ENCODE data around the gene SNAPC4.
A peak's percentile ranks its signal among the peaks of the same experiment; 100 is the strongest.

SNAPC4 gene

DNA sequence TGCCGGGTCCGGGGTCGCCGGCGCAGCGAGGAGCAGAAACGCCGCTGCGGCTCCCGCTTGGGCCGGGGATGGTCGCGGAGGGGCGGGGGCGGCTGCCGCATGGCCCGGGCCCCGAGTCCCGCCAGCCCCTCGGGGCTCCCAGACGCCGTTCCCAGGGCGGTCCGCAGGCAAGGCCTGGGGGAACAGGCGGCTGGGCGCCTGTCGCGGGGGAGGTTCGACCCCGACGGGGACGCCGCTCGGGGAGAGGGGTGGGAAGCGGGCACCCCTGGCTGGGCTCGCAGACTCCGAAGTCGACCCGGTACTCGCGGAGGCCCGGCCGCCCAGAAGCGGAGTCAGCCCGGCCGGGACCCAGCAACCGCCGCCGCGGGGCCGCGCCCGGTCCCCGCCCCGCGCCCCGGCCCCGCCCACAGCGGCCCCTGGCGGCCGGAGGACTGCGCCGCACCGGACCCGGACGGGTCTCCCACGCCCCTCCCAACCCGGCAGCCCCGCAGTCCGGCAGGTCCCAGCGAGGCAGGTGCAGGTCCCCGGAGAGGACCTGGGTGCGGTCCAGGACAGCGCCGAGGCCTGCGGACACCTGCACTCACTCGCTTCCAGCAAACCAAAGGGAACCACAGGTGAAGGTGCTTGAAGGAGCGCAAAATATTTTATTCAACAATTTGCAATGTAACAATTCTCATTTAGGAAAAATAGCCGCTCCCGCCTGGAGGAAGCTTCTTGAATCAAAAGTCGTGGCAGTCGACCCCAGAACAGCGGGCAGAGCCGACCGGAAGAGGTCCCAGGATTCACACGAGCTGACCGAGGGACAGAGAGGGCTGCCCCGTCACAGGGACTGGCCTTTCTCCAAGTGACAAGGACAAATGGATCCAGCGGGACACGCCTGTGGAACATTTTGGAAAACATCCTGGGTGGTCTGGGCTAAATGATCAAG, 39.8 kb upstream of the SNAPC4 start, which contains the start of gene INPP5E:
TSS of gene INPP5E (minus strand) at position 365 of the 928 bp plus-strand sequence. CDS start 426 bp downstream, outside the sequence.
- no peak within 1 kb of the TSS for H3K27ac Mint-ChIP-seq
- peak; percentile 94 for DNase-seq
- no peaks in the 10 kb centered on the region for H3K27me3 Mint-ChIP-seq (ENCODE audit: low read depth, poor library complexity)
- H3K36me3 Mint-ChIP-seq (ENCODE audit: low read depth) = peaks cover 47% of the 10 kb centered on the region
- peaks cover 35% of the 10 kb centered on the region for H3K4me1 Mint-ChIP-seq
- TF ChIP-seq, protein P1, sequence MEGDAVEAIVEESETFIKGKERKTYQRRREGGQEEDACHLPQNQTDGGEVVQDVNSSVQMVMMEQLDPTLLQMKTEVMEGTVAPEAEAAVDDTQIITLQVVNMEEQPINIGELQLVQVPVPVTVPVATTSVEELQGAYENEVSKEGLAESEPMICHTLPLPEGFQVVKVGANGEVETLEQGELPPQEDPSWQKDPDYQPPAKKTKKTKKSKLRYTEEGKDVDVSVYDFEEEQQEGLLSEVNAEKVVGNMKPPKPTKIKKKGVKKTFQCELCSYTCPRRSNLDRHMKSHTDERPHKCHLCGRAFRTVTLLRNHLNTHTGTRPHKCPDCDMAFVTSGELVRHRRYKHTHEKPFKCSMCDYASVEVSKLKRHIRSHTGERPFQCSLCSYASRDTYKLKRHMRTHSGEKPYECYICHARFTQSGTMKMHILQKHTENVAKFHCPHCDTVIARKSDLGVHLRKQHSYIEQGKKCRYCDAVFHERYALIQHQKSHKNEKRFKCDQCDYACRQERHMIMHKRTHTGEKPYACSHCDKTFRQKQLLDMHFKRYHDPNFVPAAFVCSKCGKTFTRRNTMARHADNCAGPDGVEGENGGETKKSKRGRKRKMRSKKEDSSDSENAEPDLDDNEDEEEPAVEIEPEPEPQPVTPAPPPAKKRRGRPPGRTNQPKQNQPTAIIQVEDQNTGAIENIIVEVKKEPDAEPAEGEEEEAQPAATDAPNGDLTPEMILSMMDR (IDR thresholded peaks at IDR 0.05) = peak; percentile 45
- peak within 1 kb of the TSS; percentile 87 for H3K4me3 Mint-ChIP-seq
- H3K9me3 Mint-ChIP-seq = no peaks in the 10 kb centered on the region

DNA sequence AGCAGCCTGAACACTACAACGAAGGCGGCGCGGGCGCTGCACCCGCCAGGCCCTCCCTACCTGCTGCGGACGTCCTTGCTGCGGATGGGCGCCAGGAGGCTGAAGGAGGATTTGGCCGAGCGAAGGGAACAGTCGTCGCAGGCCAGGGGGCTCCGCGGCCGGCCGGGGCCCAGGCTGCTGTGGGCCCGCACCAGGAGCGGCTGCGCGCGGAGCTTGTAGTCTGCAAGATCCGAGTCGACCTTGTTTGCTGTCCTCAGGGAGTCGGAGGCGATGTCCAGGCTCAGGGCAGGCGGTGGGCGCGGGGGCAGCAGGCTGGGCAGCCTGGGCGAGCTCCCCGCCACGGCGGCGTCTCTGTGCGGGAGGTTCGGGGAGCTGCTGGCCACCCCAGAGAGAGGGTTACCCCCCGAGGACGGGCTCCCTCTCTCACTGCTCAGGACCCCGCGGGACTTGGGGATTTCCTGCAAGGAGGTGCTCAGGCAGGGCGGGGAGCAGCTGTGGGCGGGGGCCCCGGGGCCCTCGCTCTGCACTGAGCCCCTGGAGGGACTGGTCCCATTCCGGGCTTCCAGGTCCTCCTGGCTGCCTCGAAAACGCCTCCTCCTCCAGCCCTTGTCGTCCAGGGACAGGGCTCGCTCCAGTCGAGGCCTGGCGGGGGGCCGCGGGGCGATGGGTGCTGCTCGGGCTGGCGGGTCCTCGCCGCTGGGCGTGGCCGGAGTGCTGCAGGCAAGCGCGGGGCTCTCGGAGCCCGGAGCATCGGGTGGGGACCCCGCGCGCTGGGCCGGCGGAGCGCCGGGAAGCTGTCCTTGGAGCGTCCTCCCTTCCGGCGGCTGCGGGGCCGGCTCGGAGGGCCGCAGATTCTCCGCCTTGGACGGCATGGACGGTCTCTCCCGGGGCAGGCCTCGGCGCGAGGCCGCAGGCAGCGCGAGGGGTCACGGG, 38.8 kb upstream of the SNAPC4 start:
- peak overlapping the region; percentile 87 for H3K4me3 Mint-ChIP-seq
- H3K9me3 Mint-ChIP-seq = no peaks in the 10 kb centered on the region
- H3K27ac Mint-ChIP-seq = no peak overlapping the region
- peak; percentile 56 for DNase-seq
- peaks cover 41% of the 10 kb centered on the region for H3K36me3 Mint-ChIP-seq (ENCODE audit: low read depth)
- no peaks in the 10 kb centered on the region for H3K27me3 Mint-ChIP-seq (ENCODE audit: low read depth, poor library complexity)
- TF ChIP-seq, protein P1 (IDR thresholded peaks at IDR 0.05) = no peak
- peaks cover 35% of the 10 kb centered on the region for H3K4me1 Mint-ChIP-seq

DNA sequence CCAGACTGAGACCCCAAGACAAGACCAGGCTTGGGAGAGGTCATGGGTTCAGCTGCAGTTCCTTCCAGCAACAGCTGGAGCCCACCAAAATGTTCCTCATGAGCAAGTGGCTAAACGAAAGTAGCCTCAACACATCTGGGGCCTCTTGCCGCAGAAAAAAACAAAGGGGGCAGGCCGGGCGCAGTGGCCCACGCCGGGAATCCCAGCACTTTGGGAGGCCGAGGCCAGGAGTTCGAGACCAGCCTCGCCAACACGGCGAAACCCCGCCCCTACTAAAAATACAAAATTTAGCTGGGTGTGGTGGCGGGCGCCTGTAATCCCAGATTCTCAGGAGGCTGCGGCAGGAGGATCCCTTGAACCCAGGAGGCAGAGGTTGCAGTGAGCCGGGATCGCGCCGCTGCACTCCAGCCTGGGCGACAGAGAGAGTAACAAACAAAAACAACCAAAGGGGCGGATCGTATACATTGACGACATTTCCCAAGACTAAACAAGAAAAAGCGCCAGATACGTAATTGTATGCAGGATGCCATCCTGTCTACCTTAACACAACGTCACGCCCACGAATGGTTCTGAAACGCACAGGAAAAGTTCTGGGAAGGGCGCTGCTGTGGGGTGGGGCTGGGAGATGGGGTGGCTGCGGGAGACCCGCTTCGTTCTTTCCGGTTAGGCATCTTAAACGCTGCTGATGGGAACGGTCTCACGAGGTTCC, 38.0 kb upstream of the SNAPC4 start:
- Mint-ChIP-seq H3K4me1 (peaks cover 35% of the 10 kb centered on the region), H3K4me3 (peak overlapping the region; percentile 87), H3K27me3 (ENCODE audit: low read depth, poor library complexity) (no peaks in the 10 kb centered on the region), H3K27ac (no peak overlapping the region), H3K36me3 (ENCODE audit: low read depth) (peaks cover 32% of the 10 kb centered on the region), H3K9me3 (no peaks in the 10 kb centered on the region)
- TF ChIP-seq, protein P1 (IDR thresholded peaks at IDR 0.05) = no peak
- DNase-seq = no peak

GRCh38 chr9:136437430-136437829, 37.5 kb upstream of the SNAPC4 start:
- DNase-seq = no peak
- no peaks in the 10 kb centered on the region for H3K27me3 Mint-ChIP-seq (ENCODE audit: low read depth, poor library complexity)
- H3K4me1 Mint-ChIP-seq = peaks cover 35% of the 10 kb centered on the region
- TF ChIP-seq, protein P1 (IDR thresholded peaks at IDR 0.05) = no peak
- no peaks in the 10 kb centered on the region for H3K9me3 Mint-ChIP-seq
- H3K27ac Mint-ChIP-seq = peak overlapping the region; percentile 43
- H3K36me3 Mint-ChIP-seq (ENCODE audit: low read depth) = peaks cover 29% of the 10 kb centered on the region
- peak overlapping the region; percentile 87 for H3K4me3 Mint-ChIP-seq

- Mint-ChIP-seq H3K27me3 (ENCODE audit: low read depth, poor library complexity) (no peaks in the 10 kb centered on the region), H3K4me1 (peaks cover 35% of the 10 kb centered on the region), H3K36me3 (ENCODE audit: low read depth) (peaks cover 25% of the 10 kb centered on the region), H3K27ac (peak overlapping the region; percentile 87), H3K4me3 (peak overlapping the region; percentile 87), H3K9me3 (no peaks in the 10 kb centered on the region)
- no peak for DNase-seq
- TF ChIP-seq, protein P1 (IDR thresholded peaks at IDR 0.05) = no peak
These were observed 36.2 kb upstream of the SNAPC4 start for GRCh38 chr9:136436055-136436634.
